Activated CD4-positive, alpha-beta T cell treated with anti-CD3 and anti-CD28 coated beads, Interleukin-2, amount 10 ng/mL, durations not matched to agents 24 days and 14 days (primary cell): ENCODE results near the gene SCNN1A. TPM values are rescaled to one million over a fixed set of nuclear protein-coding genes. Genes with fewer than 3 reads are reported as not detected.
"Not testable (repeated sequence)": the region's sequence is repeated elsewhere in the genome, so short reads cannot be mapped to it uniquely, and the experiment has no call there.

Experiments
- DNase-seq: peaks from one replicate; pipeline ENCODE4 v3.0.0; 2022
- H3K27ac Mint-ChIP-seq: one replicate; pipeline ENCODE4 v1.8.0; 2022; ENCODE audit warnings: mild to moderate bottlenecking, mixed read lengths
- H3K27me3 Mint-ChIP-seq: one replicate; pipeline ENCODE4 v1.8.0; 2022; ENCODE audit warnings: mixed read lengths
- H3K36me3 Mint-ChIP-seq: one replicate; pipeline ENCODE4 v1.8.0; 2022; ENCODE audit warnings: low read depth, mild to moderate bottlenecking, mixed read lengths
- H3K4me1 Mint-ChIP-seq: one replicate; pipeline ENCODE4 v1.8.0; 2021; ENCODE audit warnings: mixed read lengths
- H3K4me3 Mint-ChIP-seq: one replicate; pipeline ENCODE4 v1.8.0; 2022; ENCODE audit warnings: mild to moderate bottlenecking, moderate library complexity, mixed read lengths
- H3K9me3 Mint-ChIP-seq: one replicate; pipeline ENCODE4 v1.8.0; 2021; ENCODE audit warnings: mixed read lengths
- intact Hi-C: fragments of 100-400 bp; cut with micrococcal nuclease; formaldehyde crosslinking; loops from one replicate; pipeline ENCODE4 v1.15.1; 2023
- total RNA-seq: library from RNA; stranded (reverse); gene quantifications from 2 replicates; pipeline ENCODE4 v1.2.3, GENCODE V29; 2022

Gene SCNN1A
- total RNA-seq, 1 donor from 2014 or later: not detected

GRCh38 chr12:6341417-6342139 is 33.8 kb downstream of the SCNN1A start, which contains the start of gene TNFRSF1A:
Gene TNFRSF1A (minus strand): TSS chr12:6342076. CDS start chr12:6341814, 262 bp downstream.
- DNase-seq: peak; percentile 83
- Mint-ChIP-seq H3K27me3 (no peaks in the 10 kb centered on the region), H3K27ac (no peak within 1 kb of the TSS), H3K4me3 (no peak within 1 kb of the TSS), H3K9me3 (peaks cover under 1% of the 10 kb centered on the region), H3K4me1 (peaks cover 40% of the 10 kb centered on the region), H3K36me3 (peaks cover 6% of the 10 kb centered on the region)
- intact Hi-C loops: loop anchor here (1.0 kb wide), 1 partner anchor 23 kb away; no protein-coding TSS in a partner anchor

- Mint-ChIP-seq H3K36me3 (peaks cover 7% of the 10 kb centered on the region), H3K4me1 (peaks cover 40% of the 10 kb centered on the region), H3K4me3 (no peak overlapping the region), H3K9me3 (no peaks in the 10 kb centered on the region), H3K27me3 (no peaks in the 10 kb centered on the region), H3K27ac (no peak overlapping the region)
- DNase-seq: no peak
- intact Hi-C loops: no loop called here
Measured at GRCh38 chr12:6340745-6341416, 34.5 kb downstream of the SCNN1A start.

- peak; percentile 71 for DNase-seq
- no peaks in the 10 kb centered on the region for H3K9me3 Mint-ChIP-seq
- peaks cover 10% of the 10 kb centered on the region for H3K36me3 Mint-ChIP-seq
- H3K27ac Mint-ChIP-seq: no peak overlapping the region
- H3K4me1 Mint-ChIP-seq: peaks cover 40% of the 10 kb centered on the region
- no peak overlapping the region for H3K4me3 Mint-ChIP-seq
- no peaks in the 10 kb centered on the region for H3K27me3 Mint-ChIP-seq
- intact Hi-C loops: no loop called here
Measured at GRCh38 chr12:6340032-6340638, 35.2 kb downstream of the SCNN1A start.

GRCh38 chr12:6338955-6339354 is 36.4 kb downstream of the SCNN1A start:
- H3K36me3 Mint-ChIP-seq: peaks cover 18% of the 10 kb centered on the region
- no peaks in the 10 kb centered on the region for H3K9me3 Mint-ChIP-seq
- H3K27me3 Mint-ChIP-seq: no peaks in the 10 kb centered on the region
- no peak overlapping the region for H3K4me3 Mint-ChIP-seq
- intact Hi-C loops: loop anchor here (5.0 kb wide), 1 partner anchor 88 kb away; no protein-coding TSS in a partner anchor
- H3K4me1 Mint-ChIP-seq: peaks cover 47% of the 10 kb centered on the region
- no peak for DNase-seq
- H3K27ac Mint-ChIP-seq: no peak overlapping the region

GRCh38 chr12:6338536-6338935 is 36.8 kb downstream of the SCNN1A start:
- not testable (repeated sequence) for H3K9me3 Mint-ChIP-seq, DNase-seq, H3K27ac Mint-ChIP-seq, H3K27me3 Mint-ChIP-seq, H3K4me3 Mint-ChIP-seq
- intact Hi-C loops: loop anchor here (5.0 kb wide), 1 partner anchor 89 kb away; no protein-coding TSS in a partner anchor
- Mint-ChIP-seq H3K36me3 (peaks cover 23% of the 10 kb centered on the region), H3K4me1 (peaks cover 48% of the 10 kb centered on the region)

- Mint-ChIP-seq H3K27me3 (no peaks in the 10 kb centered on the region), H3K27ac (no peak overlapping the region), H3K4me3 (no peak overlapping the region), H3K36me3 (peaks cover 28% of the 10 kb centered on the region), H3K4me1 (peaks cover 47% of the 10 kb centered on the region), H3K9me3 (no peaks in the 10 kb centered on the region)
- intact Hi-C loops: loop anchor here (2.0 to 5.0 kb wide), 2 partner anchors 89 to 125 kb away; no protein-coding TSS in a partner anchor
- no peak for DNase-seq
Measured at GRCh38 chr12:6337958-6338433, 37.4 kb downstream of the SCNN1A start.

- H3K4me1 Mint-ChIP-seq: peaks cover 44% of the 10 kb centered on the region
- DNase-seq: peak; percentile 89
Measured at GRCh38 chr12:6336889-6337853, 38.2 kb downstream of the SCNN1A start.

GRCh38 chr12:6336079-6336888 is 39.1 kb downstream of the SCNN1A start:
- no peak overlapping the region for H3K4me3 Mint-ChIP-seq
- peaks cover 42% of the 10 kb centered on the region for H3K4me1 Mint-ChIP-seq
- H3K27me3 Mint-ChIP-seq: no peaks in the 10 kb centered on the region
- no peaks in the 10 kb centered on the region for H3K9me3 Mint-ChIP-seq
- DNase-seq: peak; percentile 86
- no peak overlapping the region for H3K27ac Mint-ChIP-seq
- intact Hi-C loops: loop anchor here (2.0 to 5.0 kb wide), 2 partner anchors 91 to 127 kb away; no protein-coding TSS in a partner anchor
- peaks cover 36% of the 10 kb centered on the region for H3K36me3 Mint-ChIP-seq

More at GRCh38 chr12:6336889-6337853, 38.2 kb downstream of the SCNN1A start:
- no peaks in the 10 kb centered on the region for H3K27me3 Mint-ChIP-seq
- intact Hi-C loops: loop anchor here (2.0 to 5.0 kb wide), 2 partner anchors 90 to 126 kb away; no protein-coding TSS in a partner anchor
- H3K4me3 Mint-ChIP-seq: no peak overlapping the region
- peaks cover 35% of the 10 kb centered on the region for H3K36me3 Mint-ChIP-seq
- no peaks in the 10 kb centered on the region for H3K9me3 Mint-ChIP-seq
- no peak overlapping the region for H3K27ac Mint-ChIP-seq

- Mint-ChIP-seq H3K36me3 (peaks cover 41% of the 10 kb centered on the region), H3K4me1 (peaks cover 41% of the 10 kb centered on the region), H3K4me3 (no peak overlapping the region), H3K27ac (no peak overlapping the region), H3K9me3 (no peaks in the 10 kb centered on the region), H3K27me3 (no peaks in the 10 kb centered on the region)
- intact Hi-C loops: loop anchor here (1.0 to 5.0 kb wide), 4 partner anchors 12 to 197 kb away; no protein-coding TSS in a partner anchor
- DNase-seq: peak; percentile 94
Measured at GRCh38 chr12:6335451-6336078, 39.8 kb downstream of the SCNN1A start.

GRCh38 chr12:6334940-6335450 is 40.4 kb downstream of the SCNN1A start:
- Mint-ChIP-seq H3K36me3 (peaks cover 45% of the 10 kb centered on the region), H3K9me3 (no peaks in the 10 kb centered on the region), H3K4me1 (peaks cover 41% of the 10 kb centered on the region), H3K27me3 (no peaks in the 10 kb centered on the region), H3K27ac (no peak overlapping the region), H3K4me3 (no peak overlapping the region)
- intact Hi-C loops: loop anchor here (1.0 to 5.0 kb wide), 3 partner anchors 12 to 197 kb away; no protein-coding TSS in a partner anchor
- no peak for DNase-seq

GRCh38 chr12:6334359-6334758 is 41.0 kb downstream of the SCNN1A start:
- no peak for DNase-seq
- Mint-ChIP-seq H3K4me3 (no peak overlapping the region), H3K9me3 (no peaks in the 10 kb centered on the region), H3K36me3 (peaks cover 45% of the 10 kb centered on the region), H3K27ac (peak overlapping the region; percentile 48), H3K27me3 (no peaks in the 10 kb centered on the region), H3K4me1 (peaks cover 41% of the 10 kb centered on the region)
- intact Hi-C loops: no loop called here
